HepG2 (cell line): ENCODE results near the gene NT5DC4. TPM values are rescaled to one million over a fixed set of nuclear protein-coding genes. Genes with fewer than 3 reads are reported as not detected.

Source experiments
- ATF5 ChIP-seq: sonication (generic); formaldehyde crosslinking; IDR thresholded peaks from 2 replicates; pipeline ENCODE4 v1.4.0; 2020; ENCODE audit warnings: mild to moderate bottlenecking, low read depth, missing genetic modification reagents
- CC2D1A ChIP-seq: sonication (generic); formaldehyde crosslinking; IDR thresholded peaks from 2 replicates; pipeline ENCODE4 v1.8.1; 2023; ENCODE audit warnings: mild to moderate bottlenecking, missing genetic modification reagents
- EP300 ChIP-seq, 3 experiments: sonication (generic) in 1 of 3; formaldehyde crosslinking in 1 of 3; IDR thresholded peaks; 2 replicates each; pipeline versions ENCODE4 v1.5.1 to v1.6.1; 2011 to 2020; ENCODE audit warnings: low read depth in 2 of 3, low read length in 2 of 3, borderline replicate concordance in 1 of 3, improper control_type of control experiment in 1 of 3, mild to moderate bottlenecking in 1 of 3, missing genetic modification reagents in 1 of 3, moderate library complexity in 1 of 3
- MAF1 ChIP-seq: sonication (generic); formaldehyde crosslinking; IDR thresholded peaks from 2 replicates; pipeline ENCODE4 v1.5.0; 2020; ENCODE audit warnings: missing genetic modification reagents, borderline replicate concordance
- PLSCR1 ChIP-seq: sonication (generic); formaldehyde crosslinking; IDR thresholded peaks from 2 replicates; pipeline ENCODE4 v1.5.0; 2020; ENCODE audit warnings: missing genetic modification reagents, mild to moderate bottlenecking, borderline replicate concordance
- POLR2AphosphoS5 ChIP-seq: IDR thresholded peaks from 2 replicates; pipeline ENCODE4 v1.6.1; 2012; ENCODE audit warnings: low read depth, low read length
- PRDM10 ChIP-seq: sonication (generic); formaldehyde crosslinking; IDR thresholded peaks from 2 replicates; pipeline ENCODE4 v1.4.0; 2020; ENCODE audit warnings: low read depth, missing genetic modification reagents
- SMAD3 ChIP-seq: sonication (generic); formaldehyde crosslinking; IDR thresholded peaks from 2 replicates; pipeline ENCODE4 v1.4.0; 2020; ENCODE audit warnings: missing genetic modification reagents
- TARDBP ChIP-seq: sonication (generic); formaldehyde crosslinking; IDR thresholded peaks from 2 replicates; pipeline ENCODE4 v1.8.0; 2022; ENCODE audit warnings: mild to moderate bottlenecking, missing genetic modification reagents
- ZBTB1 ChIP-seq: sonication (generic); formaldehyde crosslinking; IDR thresholded peaks from 2 replicates; pipeline ENCODE4 v1.4.0; 2020; ENCODE audit warnings: missing genetic modification reagents, borderline replicate concordance
- ZFP37 ChIP-seq: sonication (generic); formaldehyde crosslinking; IDR thresholded peaks from 2 replicates; pipeline ENCODE4 v1.4.0; 2020; ENCODE audit warnings: missing genetic modification reagents, borderline replicate concordance
- ZMAT3 ChIP-seq: sonication (generic); formaldehyde crosslinking; conservative IDR thresholded peaks from 2 replicates; pipeline ENCODE4 v1.7.0; 2021; ENCODE audit warnings: missing genetic modification reagents
- ZNF143 ChIP-seq: sonication (generic); formaldehyde crosslinking; IDR thresholded peaks from 2 replicates; pipeline ENCODE4 v1.4.0; 2020; ENCODE audit warnings: missing genetic modification reagents
- ZNF180 ChIP-seq: sonication (generic); formaldehyde crosslinking; IDR thresholded peaks from 2 replicates; pipeline ENCODE4 v1.4.0; 2020; ENCODE audit warnings: low read depth, missing genetic modification reagents, borderline replicate concordance
- ZNF329 ChIP-seq: sonication (generic); formaldehyde crosslinking; IDR thresholded peaks from 2 replicates; pipeline ENCODE4 v1.9.0; 2021; ENCODE audit warnings: low read depth, mild to moderate bottlenecking, missing genetic modification reagents
- ZNF512B ChIP-seq: sonication (generic); formaldehyde crosslinking; IDR thresholded peaks from 2 replicates; pipeline ENCODE4 v1.5.1; 2020; ENCODE audit warnings: missing genetic modification reagents, mild to moderate bottlenecking, borderline replicate concordance
- ZNF558 ChIP-seq: sonication (generic); formaldehyde crosslinking; IDR thresholded peaks from 2 replicates; pipeline ENCODE4 v1.9.0; 2022; ENCODE audit warnings: mild to moderate bottlenecking, missing genetic modification reagents, borderline replicate concordance
- ZNF629 ChIP-seq: sonication (generic); formaldehyde crosslinking; conservative IDR thresholded peaks from 2 replicates; pipeline ENCODE4 v1.5.0; 2020; ENCODE audit warnings: missing genetic modification reagents
- ZNF761 ChIP-seq: sonication (generic); formaldehyde crosslinking; conservative IDR thresholded peaks from 2 replicates; pipeline ENCODE4 v1.4.0; 2020; ENCODE audit warnings: mild to moderate bottlenecking, missing genetic modification reagents
- ZNF878 ChIP-seq: sonication (generic); formaldehyde crosslinking; IDR thresholded peaks from 2 replicates; pipeline ENCODE4 v1.8.1; 2023; ENCODE audit warnings: mild to moderate bottlenecking, missing genetic modification reagents, moderate library complexity
- polyA plus RNA-seq, 8 experiments: library from polyadenylated mRNA; depleted of rRNA in 3 of 8; stranded (reverse) in 7 of 8; unstranded in 1 of 8; fragments of >200 nt; fragmentation: Illumina TruSeq in 4 of 8; extraction: Trizol in 4 of 8; gene quantifications; 2 replicates each; pipeline versions ENCODE4 v1.2.1 to v1.2.3, GENCODE V29; 2011 to 2016; ENCODE audit warnings: low read depth in 4 of 8, missing spikeins in 1 of 8, mixed read lengths in 1 of 8; ENCODE audit not compliant: insufficient read depth in 1 of 8
- total RNA-seq, 5 experiments: library from RNA; depleted of rRNA; stranded (reverse); fragments of >200 nt; fragmentation: Illumina TruSeq; extraction: Trizol; gene quantifications; 2 replicates each; pipeline ENCODE4 v1.2.3, GENCODE V29; 2016; ENCODE audit warnings: low read depth in 1 of 5

Gene NT5DC4
- total and polyA plus RNA-seq, 2 of the 13 experiments (the other 11 are each of a cell fraction or from before 2014, with no cell fraction given) = 0.04 to 4.2 TPM

- no peak for TF ChIP-seq ZNF512B
- no peak for TF ChIP-seq ATF5
- TF ChIP-seq PLSCR1 (CRISPR knock-in tag) = no peak
- no peak for TF ChIP-seq ZBTB1
- no peak for TF ChIP-seq ZFP37
- peak; percentile 55 for TF ChIP-seq POLR2AphosphoS5
- peak; percentile 100 for TF ChIP-seq ZNF878 (CRISPR knock-in tag)
- peak; percentile 99 for TF ChIP-seq CC2D1A (CRISPR knock-in tag)
- TF ChIP-seq ZNF180 (CRISPR knock-in tag) = no peak
- peak; percentile 95 for TF ChIP-seq ZNF143 (CRISPR knock-in tag)
- no peak for TF ChIP-seq ZNF329 (CRISPR knock-in tag)
- TF ChIP-seq EP300 (IDR thresholded peaks at IDR 0.05; ENCODE audit: low read depth in 2 of 2, low read length in 2 of 2) = peak in 1 of 2 experiments; percentile 8; a peak in 1 of 4 replicates
- no peak; the same call in 1 of the 2 replicates for TF ChIP-seq EP300 (CRISPR knock-in tag; IDR thresholded peaks at IDR 0.05; ENCODE audit: borderline replicate concordance)
- TF ChIP-seq ZNF558 = 0 out of 2 replicates have a peak, but pooled peaks have one; percentile 86
- TF ChIP-seq ZNF629 (CRISPR knock-in tag) = no peak
- peak; percentile 90 for TF ChIP-seq ZMAT3
- TF ChIP-seq SMAD3 (CRISPR knock-in tag) = no peak
- TF ChIP-seq MAF1 (CRISPR knock-in tag) = no peak
- peak; percentile 63; the same call in 1 of the 2 replicates for TF ChIP-seq TARDBP (CRISPR knock-in tag)
- 0 out of 2 replicates have a peak, but pooled peaks have one; percentile 34 for TF ChIP-seq ZNF761
- TF ChIP-seq PRDM10 (CRISPR knock-in tag) = no peak
Observed at GRCh38 chr2:112764071-112765044, 43.5 kb downstream of the NT5DC4 start, which contains the start of gene CKAP2L (continued).
